SK-N-MC (cell line): ENCODE measurements around the gene NPIPB9.

ENCODE experiments used
- EZH2 ChIP-seq: fragments of 200-600 bp; sonication (generic); IDR thresholded peaks from one replicate; pipeline ENCODE4 v1.6.1; 2017; ENCODE audit warnings: antibody characterized with exemption
- POLR2AphosphoS5 ChIP-seq: IDR thresholded peaks from 2 replicates; pipeline ENCODE4 v1.6.1; 2012; ENCODE audit warnings: mild to moderate bottlenecking, low read depth, low read length, borderline replicate concordance

DNA sequence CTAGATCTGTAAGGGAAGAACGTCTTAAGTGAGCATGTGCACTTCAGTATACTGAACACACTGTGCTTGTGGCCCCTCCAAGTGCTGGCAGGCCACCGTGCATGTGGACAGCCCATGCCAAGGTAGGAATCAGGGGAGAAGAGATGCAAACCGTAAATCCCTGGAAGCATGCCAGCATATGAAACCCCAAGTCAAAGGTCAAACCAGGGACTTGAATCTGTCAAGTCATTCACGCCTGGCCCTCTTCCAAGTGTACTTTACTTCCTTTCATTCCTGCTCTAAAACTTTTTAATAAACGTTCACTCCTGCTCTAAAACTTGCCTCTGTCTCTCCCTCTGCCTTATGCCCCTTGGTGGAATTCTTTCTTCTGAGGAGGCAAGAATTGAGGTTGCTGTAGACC is 68.4 kb downstream of the NPIPB9 start:
- no peak for TF ChIP-seq POLR2AphosphoS5
- no peak for TF ChIP-seq EZH2
